Panc1 (cell line): ENCODE results near the gene TAS2R42.

Source experiments
- CTCF ChIP-seq: fragments of 450-650 bp; IDR thresholded peaks from 2 replicates; pipeline ENCODE4 v1.5.1; 2017; ENCODE audit warnings: mild to moderate bottlenecking
- POLR2AphosphoS5 ChIP-seq: IDR thresholded peaks from 2 replicates; pipeline ENCODE4 v1.6.1; 2012; ENCODE audit warnings: mild to moderate bottlenecking, low read depth, low read length, moderate library complexity
- REST ChIP-seq, 2 experiments: IDR thresholded peaks; 2 replicates each; pipeline ENCODE4 v1.6.1; 2011 to 2012; ENCODE audit warnings: low read depth in 2 of 2, control low read depth in 1 of 2, low read length in 1 of 2, mild to moderate bottlenecking in 1 of 2, moderate library complexity in 1 of 2; ENCODE audit not compliant: insufficient read depth in 1 of 2
- SIN3A ChIP-seq: IDR thresholded peaks from 2 replicates; pipeline ENCODE4 v1.6.1; 2012; ENCODE audit warnings: low read depth, mild to moderate bottlenecking, low read length, moderate library complexity, borderline replicate concordance; ENCODE audit not compliant: insufficient read depth
- TCF7L2 ChIP-seq: IDR thresholded peaks from 2 replicates; pipeline ENCODE4 v1.6.1; 2011; ENCODE audit warnings: mild to moderate bottlenecking, low read depth, low read length, inconsistent platforms

GRCh38 chr12:11143352-11143751 is 43.4 kb downstream of the TAS2R42 start:
- TF ChIP-seq CTCF (no peak), POLR2AphosphoS5 (no peak), TCF7L2 (no peak), SIN3A (no peak), REST (IDR thresholded peaks at IDR 0.05; ENCODE audit: insufficient read depth in 1 of 2, low read depth in 2 of 2, low read length in 1 of 2) (no peak)
